Right hindlimb (tissue), 1 donor: ENCODE measurements around the gene MAT1A.

Experiments
- DNase-seq: peaks from one replicate; pipeline ENCODE4 v3.0.0-alpha.2; 2018

The MAT1A gene

DNA sequence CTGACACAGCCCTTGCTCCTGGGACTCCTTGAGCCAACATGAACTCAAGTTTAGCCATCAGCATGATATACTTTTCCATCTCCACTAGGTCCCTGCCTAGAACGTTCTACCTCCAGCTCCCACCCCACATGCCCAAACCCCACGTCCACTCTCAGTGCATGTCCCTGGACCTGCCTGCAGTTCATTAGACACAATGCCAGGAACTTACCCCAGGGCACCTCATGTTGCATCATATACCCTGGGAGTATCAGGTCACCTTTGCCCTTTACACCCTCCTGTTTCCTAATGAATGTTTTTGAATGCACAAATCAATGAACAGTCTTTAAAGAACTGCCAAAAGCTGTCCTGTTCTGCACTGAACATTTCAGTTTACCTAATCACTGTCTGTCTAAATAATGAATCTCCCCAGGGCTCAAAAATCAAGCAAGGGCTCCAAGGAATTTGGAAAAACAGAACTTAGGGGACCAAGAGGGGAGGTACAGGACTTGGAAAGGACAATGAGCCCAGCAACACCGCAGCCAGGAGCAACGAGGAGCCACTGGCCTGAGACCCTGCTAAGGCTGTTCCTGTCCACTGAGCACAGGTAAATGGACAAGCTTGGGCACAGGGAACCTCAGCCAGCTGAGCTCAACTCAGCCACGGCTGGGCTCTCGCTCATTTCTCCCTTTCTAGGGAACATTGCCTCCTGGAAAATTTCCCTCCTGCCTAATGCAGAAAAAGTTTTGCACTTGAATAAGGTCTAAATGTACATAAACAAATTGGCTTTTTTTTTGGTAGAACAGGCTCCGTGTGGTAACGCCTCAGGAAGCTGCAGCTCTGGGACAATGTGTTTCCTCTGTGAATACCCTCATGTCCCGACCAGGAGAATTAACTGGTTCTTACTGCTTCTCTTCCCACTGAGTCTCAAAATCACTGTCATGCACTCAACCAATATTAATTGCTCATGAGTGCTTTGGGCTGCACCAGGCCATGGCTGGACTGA lies 7.4 kb downstream of the MAT1A start:
- no peak for DNase-seq

DNA sequence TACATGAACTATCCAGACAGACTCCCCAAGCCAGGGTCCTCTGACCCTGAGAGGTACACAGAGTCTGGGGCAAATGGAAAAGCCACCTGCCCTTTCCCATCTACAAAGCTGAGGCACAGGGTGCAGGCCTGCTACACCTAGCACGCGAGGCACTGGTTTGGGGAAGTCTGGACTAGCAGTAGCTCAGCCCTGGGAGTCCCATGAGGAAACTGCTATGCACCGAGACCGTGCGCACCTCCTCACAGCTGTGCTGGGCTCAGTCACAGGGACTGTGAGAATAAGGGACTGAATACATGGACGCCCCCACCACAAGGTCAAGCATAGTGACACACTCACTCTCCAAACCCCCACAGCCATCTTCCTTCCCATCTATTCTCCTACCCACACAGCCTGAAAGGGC lies 8.2 kb downstream of the MAT1A start:
- no peak for DNase-seq

DNA sequence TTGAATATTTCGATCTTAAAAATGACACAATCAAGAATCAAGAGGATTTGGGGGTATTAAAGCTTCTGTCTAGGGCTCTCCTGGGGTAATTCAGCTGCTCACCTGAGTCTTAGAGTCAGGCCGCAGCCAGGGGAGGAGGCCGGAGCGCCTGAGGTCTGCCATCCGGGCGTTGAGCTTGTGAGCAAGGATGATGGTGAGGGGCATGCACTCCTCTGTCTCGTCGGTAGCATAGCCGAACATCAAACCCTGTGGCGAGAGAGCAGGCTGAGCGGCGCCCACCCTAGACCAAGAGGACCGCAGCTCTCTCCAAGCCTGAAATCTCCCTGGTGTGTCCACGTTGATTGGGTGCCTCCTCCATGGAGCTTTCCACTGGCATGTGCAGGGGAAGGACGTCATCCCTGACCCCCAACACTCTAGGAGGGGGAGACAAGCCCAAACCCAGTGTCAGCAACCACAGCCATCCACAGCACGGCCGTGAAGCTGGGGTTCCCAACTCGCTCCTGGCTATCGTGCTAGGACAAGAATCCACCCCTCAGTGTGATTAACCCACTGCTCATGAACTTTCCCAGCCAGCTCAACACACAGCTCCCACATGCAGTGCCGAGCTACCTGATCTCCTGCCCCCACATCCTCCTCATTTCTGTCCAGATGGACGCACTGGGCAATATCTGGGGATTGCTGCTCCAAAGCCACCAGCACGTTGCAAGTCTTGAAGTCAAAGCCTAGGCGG lies 9.2 kb downstream of the MAT1A start:
- no peak for DNase-seq

DNA sequence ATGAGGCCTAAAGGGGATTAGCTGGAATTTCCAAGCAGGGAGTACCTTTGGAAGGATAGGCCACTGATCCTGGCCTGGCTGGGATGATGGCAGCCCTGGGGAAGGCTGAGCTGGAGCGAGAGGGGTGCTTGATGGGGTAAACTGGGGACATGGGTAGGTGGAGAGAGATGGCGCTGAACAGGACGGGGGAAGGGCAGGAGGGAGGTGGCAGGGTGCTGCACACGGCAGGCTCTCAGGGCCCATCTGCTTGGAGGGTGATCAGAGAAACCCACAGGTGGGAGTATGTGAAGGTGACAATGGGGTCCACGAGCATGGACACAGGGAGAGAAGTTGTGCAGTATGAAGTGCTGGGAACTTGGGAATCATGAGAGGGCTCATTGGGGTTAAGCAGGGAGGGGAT lies 10.3 kb downstream of the MAT1A start:
- no peak for DNase-seq

DNA sequence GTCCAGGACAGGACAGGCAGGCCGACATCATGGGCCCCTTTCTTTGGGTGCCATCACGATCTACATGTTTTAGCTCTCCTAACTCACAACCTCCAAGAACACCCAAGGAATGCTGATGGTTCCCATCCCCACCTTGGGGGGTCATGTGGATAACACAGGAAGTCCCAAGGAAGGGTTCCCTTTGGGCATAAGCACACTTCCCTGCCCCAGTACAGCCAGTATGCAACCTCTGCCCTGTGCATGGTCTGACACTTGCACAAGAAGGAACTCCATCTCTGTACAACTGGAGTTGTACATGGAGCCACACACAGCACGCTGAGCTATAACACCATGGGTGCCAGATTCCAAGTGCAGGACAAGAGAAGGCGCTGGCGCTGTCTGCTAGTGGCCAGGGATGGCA lies 11.0 kb downstream of the MAT1A start:
- DNase-seq = no peak

DNA sequence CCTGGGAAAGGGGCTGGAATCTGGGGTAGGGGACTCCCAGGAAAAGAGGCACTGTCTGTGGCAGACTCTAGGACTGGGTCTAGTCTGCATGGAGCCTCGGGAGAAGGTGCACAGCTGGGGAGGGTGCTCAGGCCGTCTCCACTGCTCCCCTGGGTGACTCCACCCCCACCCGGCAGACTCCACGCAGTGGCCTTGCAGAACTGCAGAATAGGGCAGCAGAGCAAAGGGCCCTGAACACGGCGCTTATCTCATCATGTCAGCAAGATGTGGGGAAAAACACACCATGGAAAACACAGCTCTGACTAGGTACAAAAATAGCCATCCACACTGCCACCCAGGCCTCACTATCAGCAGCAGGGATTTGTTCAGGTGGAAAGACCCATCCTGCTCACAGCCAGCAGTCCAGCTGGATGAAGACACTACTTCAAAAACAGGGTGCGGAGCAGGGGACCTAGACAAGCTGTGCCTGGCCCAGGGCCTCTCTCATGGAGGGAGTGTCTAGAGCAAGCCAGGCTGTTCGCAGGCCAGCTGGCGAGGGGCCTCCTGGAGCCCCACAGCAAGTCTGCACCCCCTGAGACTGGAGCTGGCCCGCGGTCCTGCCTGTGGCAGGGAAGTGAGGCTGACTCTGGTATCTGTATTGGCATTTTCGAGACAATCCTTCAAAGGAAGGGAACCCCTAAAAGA lies 11.7 kb downstream of the MAT1A start:
- no peak for DNase-seq

DNA sequence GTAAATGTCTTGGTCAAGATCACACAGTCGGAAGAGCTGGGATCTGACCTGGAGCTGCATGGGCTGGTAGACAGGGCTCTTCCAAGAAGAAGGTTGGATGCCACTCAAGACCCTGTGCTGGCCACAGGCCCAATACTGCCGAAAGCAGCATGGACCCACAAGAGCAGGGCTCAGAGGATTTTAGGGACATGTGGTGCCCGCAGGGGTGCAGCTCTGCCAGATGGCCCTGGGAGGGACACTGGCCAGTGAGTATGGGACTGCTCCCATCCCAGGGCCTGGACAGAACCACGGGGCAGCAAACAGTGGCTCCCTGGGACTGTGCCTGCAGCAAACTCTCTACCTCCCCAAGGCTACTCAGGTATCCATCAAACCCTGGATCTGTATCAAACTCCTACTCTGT lies 12.4 kb downstream of the MAT1A start:
- no peak for DNase-seq

DNA sequence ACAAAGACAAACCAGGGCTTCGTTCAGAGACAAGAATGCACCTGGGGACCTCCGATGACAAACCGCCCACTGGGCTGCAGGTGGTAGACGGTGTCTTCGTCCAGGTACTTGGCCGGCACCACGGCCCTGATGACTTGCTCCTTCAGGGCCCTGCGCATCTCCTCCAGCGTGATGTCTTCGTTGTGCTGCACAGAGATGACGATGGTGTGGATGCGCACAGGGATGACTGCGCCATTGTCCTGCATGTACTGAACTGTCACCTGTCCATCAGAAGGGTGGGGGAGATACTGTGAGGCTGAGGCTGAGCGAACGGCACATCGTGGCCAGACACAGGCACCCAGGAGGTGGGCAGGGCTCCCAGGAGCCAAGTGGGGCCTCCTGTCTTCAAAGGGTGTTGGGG lies 13.1 kb downstream of the MAT1A start:
- DNase-seq = no peak

DNA sequence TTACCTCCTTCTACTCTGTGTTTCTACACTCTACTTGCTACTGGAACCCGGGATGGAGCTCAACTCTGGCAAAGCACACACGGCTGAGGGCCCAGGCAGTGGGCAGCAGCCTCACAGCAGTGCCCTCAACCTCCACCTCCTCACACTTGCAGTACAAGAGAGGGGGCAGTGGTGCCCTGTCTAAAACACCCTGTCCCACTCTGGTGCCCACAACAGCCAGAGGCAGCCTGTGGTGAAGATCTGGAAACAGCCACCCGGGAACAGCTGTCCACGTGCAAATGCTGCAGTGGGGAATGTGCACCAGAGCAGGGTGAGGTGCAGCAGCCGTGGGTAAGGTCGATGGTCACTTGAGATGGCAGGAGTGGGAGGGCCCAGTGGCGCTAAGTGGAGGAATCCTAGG lies 13.7 kb downstream of the MAT1A start:
- DNase-seq = no peak

DNA sequence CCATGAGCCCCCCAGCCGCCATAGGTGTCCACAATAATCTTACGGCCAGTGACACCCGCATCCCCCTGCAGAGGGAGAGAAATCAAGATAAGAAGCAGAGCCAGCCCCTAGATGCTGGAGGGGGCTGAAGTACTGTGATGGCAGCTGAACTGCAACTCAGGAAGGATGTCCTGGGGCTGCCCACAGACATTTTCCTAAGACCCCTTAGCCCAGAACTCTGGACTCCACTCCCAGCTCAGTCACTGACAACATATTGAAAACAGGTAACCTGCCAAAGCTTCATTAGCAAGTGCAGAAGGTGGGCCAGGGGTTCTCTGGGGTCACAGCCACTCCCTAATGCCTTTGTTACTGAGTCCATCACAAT lies 14.3 kb downstream of the MAT1A start:
- no peak for DNase-seq

DNA sequence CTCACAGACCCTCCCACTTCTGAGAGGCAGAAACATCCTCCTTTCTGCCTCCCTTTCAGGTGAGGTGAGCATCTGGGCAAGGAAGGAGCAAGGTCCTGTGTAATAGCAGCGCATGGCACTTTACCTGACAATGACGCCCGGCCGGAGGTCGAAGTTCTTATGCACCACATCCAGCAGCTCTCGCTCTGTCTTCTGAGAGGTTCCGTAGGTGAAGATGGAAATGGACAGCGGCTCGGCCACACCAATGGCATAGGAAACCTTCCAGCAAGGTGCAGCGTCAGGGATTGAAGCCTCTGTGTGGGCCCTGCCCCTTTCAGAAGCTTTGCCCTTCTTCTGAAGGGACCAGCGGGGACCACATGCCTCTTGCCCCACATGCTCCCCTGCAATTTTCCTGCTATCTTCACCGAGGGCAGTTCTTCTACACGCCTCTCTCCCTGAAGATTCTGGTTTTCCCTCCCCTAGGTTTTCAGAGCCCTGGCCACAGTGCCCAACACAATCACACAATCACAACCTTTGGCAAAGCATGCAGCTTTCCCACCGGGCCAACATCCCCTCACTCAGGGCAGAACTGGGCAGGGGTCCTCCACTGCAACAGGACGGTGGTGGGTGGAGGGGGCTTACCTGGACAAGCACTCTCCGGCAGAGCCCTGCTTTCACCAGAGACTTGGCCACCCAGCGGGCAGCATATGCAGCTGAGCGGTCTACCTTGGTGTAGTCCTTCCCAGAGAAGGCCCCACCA lies 14.9 kb downstream of the MAT1A start:
- no peak for DNase-seq

DNA sequence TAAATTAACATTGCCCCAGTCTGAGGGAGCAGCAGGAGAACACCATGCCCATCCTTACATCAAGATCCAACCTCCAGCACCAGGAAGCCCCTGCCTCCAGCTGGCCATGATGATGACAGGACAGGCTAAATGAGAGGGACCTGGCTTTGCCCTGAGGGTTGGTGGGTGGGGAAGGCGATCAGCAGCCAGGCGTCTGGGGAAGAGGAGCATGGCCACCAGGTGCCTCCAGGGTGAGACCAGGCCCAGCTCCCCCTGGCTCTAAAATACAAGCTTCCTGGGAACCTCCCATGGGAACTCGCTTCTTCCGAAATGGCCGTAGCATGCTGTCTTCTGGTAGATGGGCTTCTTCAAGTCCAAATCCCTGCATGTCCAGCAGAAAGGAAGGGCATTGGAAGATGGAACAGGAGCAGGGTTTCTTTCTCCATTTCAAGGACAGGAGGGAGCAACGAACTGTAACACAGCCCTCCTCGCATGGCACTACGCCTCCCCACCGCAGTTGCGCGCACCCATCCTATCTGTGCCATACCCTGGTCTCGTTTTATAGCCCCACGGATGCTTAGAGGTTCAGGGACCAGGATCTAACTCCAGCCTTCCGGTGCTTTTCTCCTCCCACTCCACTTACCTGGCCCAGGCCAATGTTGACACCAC lies 15.8 kb downstream of the MAT1A start:
- DNase-seq = no peak

DNA sequence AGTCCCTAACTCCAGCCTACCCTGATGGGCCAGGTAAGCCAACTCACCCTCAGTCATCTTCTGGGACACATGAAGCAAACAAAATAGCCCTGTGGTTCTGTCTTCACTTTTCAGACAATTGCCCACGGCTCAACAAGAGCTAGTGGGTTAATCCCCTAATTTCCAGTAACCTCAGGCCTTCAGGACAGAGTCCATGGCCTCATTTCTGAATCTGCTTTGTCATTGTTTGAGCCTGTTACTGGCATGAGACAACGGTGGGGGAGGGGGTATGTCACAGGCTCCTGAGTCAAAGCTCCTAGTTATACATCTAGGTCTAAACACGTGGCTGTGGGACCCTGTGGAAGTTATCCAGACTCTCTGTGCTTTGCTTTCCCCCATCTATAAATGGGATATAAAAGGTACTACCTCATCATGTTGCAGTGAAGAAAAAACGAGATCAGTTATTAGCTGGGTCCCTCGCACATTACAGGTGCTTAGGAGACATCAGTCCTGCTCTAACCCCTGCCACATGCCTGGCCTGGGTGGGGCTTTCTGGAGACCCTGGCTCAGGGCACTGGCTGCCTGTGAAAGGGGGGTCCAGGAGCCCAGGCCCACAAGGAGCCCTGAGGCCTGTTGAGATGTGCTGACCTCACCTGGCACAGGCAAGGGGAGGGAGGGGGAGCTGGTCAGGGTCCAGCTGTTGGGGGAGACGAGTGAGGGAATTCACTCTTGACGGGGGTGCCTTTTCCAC lies 16.5 kb downstream of the MAT1A start:
- no peak for DNase-seq

DNA sequence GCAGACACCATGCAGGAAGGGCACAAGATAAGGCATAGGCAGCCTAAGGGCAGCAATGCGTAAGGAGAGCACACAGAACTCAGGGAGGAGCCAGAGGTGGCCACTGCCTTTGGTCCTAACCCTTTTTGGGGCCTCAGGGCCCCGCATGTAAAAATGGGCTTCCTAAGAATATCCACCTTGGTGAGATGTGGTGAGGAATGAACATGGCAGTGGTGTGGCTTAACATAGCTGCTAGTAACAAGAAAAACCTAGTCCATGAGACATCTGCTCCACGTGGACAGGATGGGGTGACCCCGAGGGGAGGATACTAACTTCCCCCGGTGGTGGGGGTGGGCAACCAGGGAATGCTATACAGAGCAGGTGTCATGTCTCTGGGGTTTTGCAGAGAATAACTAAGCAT lies 18.0 kb downstream of the MAT1A start:
- no peak for DNase-seq

DNA sequence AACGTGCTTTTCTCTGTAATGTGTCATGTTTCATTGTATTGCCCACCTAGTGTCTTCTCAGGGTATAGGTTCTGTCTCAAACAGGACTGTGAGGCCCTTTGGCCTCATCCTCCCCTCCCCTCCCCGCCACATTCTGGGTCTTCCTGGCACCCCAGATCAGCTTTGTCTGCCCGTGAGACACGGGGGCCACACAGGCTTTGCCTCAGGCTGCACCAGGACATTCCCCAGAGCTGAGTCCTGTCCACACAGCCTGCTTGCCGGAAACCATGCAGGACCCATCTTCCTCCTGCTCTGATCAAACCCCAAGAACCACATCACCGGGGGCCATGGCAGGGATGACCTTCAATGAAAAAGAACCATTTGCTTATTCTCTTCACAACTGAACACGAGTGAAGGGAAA lies 18.6 kb downstream of the MAT1A start:
- DNase-seq = no peak

DNA sequence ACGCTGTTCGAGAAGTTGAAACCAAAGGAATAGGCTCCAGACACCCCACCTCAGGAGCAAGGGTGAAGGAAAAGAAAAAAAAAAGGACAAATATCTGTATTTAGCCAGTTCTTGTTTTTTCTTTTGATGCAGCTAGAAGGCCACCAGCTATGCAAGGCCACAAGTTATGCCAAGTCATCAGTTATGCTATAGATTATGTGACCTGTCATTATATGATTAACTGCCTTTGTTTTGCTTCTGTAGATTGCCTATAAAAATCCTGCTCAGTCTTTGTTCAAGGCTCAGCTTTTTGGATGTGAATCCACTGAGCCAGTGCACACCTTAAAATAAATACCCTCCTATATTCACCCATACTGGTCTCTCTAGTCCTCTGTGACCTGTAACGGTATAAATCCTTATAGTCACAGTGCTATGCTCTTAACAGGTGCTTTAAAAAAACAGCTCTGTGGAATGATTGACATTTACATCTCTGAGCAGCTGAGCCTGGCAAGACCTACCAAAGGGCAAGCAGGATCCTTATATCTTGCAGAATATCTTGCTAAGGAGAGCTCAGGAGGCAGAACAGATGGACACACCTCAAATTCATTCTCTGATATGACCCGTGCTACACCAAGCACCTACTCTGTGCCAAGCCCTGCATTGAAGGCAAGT lies 20.4 kb downstream of the MAT1A start:
- DNase-seq = no peak

DNA sequence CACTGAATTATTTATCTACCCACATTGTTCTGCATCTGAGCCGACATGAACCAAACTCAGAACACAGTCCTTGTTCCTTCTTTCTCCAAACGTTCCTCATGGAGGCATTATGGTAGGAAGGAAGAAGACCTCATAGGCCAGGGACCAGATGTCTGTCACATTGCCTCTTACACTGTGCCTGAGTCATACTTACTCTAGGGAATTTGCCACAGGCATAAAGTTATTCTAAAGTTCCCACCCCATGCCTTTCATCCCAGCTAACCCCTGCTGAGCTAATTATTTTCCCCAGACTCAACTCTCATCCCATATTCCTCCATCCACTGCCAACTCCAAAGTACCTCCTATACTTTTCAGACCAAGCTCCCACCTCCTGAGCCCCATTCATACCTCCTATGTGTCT lies 21.2 kb downstream of the MAT1A start:
- no peak for DNase-seq

DNA sequence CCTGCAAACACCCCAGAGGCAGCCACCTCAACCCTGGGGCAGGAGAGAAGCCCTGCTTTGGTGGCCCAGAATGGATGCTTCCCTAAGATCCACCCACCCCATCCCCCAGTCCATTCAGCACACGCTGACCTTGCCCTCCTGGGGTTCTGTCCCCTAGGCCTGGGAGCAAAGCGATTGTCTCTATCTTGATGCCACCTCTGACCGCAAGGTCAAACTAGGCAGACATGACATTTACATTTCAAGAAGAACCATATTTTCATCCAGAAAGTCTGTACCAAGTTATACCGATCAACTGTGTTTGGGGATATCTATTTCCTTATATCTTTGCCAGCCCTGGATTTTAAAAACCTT lies 23.0 kb downstream of the MAT1A start:
- no peak for DNase-seq

DNA sequence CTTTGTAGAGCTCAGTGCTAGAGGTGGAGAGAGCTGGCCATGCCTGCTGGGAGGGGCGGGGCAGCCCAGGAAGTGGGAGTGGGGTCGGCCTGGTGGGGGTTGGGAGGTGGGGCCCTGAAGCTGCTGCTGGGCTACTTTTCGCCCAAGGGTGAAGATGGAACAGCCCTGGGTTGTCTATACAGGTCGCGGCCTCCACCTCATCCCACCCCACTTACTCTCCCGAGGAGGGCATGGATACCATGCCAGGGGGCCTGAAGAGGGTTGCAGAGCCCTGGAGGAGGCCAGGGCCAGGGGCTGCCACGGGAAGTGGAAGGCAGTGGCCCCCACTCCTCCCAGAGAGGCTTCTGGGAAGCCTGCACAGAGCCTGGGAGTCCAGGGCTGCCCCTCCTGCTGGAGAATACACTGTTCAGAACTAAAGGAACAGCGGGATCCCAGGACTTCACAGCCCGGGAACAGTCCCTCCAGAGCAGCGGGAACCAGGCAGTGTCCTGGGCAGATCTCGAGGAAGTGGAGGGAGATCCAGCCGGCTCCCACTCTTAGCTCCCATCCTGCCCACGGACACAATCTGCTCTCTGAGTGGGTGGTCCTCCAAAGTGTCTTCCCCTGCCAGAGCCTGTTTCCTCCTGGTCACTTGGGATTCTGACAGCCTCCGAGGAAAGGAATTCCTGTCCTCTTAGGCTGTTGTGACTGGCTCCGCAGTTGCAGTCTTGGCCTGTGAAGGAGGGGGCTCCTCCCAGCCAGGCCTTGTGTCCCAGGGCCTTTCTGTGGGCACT lies 23.5 kb downstream of the MAT1A start:
- DNase-seq = no peak
